NCI-H2227 (cell line): Measurements from ENCODE around the gene BMPR1A.

Experiments
- DNase-seq: peaks from one replicate; lab custom pipeline; 2025; ENCODE audit not compliant: unreplicated experiment; lab: John Stamatoyannopoulos, UW

Gene BMPR1A

GRCh38 chr10:86953747-86954680, 197.6 kb downstream of the BMPR1A start:
- peak; percentile 82 for DNase-seq

- no peak for DNase-seq
Measured at GRCh38 chr10:86954681-86955500, 198.5 kb downstream of the BMPR1A start.

GRCh38 chr10:86955501-86956194, 199.2 kb downstream of the BMPR1A start:
- DNase-seq: no peak

GRCh38 chr10:86956195-86956847, 199.9 kb downstream of the BMPR1A start:
- no peak for DNase-seq

- DNase-seq: no peak
Measured at GRCh38 chr10:86956848-86957448, 200.5 kb downstream of the BMPR1A start.

GRCh38 chr10:86957471-86958115, 201.2 kb downstream of the BMPR1A start, which contains the start of gene MMRN2:
MMRN2 (minus strand) TSS chr10:86957615; CDS start chr10:86957541, 74 bp downstream.
- DNase-seq: no peak

- peak; percentile 63 for DNase-seq
Measured at GRCh38 chr10:86958116-86958900, 201.9 kb downstream of the BMPR1A start, which contains the start of gene SNCG. SNCG (plus strand) TSS chr10:86958599; CDS start chr10:86958698, 99 bp downstream.

GRCh38 chr10:86958901-86959736, 202.7 kb downstream of the BMPR1A start:
- DNase-seq: no peak

GRCh38 chr10:86959737-86960002, 203.3 kb downstream of the BMPR1A start:
- DNase-seq: no peak

GRCh38 chr10:86960003-86960862, 203.8 kb downstream of the BMPR1A start:
- no peak for DNase-seq

- no peak for DNase-seq
Measured at GRCh38 chr10:86960863-86961434, 204.5 kb downstream of the BMPR1A start.

GRCh38 chr10:86961481-86962091, 205.2 kb downstream of the BMPR1A start:
- DNase-seq: no peak

GRCh38 chr10:86962136-86962980, 205.9 kb downstream of the BMPR1A start:
- no peak for DNase-seq

GRCh38 chr10:86962981-86963310, 206.5 kb downstream of the BMPR1A start:
- no peak for DNase-seq

GRCh38 chr10:86963341-86963919, 207.0 kb downstream of the BMPR1A start:
- no peak for DNase-seq
